Esophagus squamous epithelium (tissue), 5 donors: Measurements from ENCODE around the gene TIMP2. TPM values are rescaled to one million over a fixed set of nuclear protein-coding genes. Genes with fewer than 3 reads are reported as not detected.

Experiments
- DNase-seq: peaks from one replicate; lab custom pipeline; 2025; lab: John Stamatoyannopoulos, UW
- H3K27ac ChIP-seq, 4 donors: fragments of 200-600 bp; sonication (generic); one replicate each; pipeline ENCODE4 v1.5.1; 2016 to 2019; ENCODE audit warnings: mild to moderate bottlenecking in 1 of 4
- H3K27me3 ChIP-seq, 4 donors: fragments of 200-600 bp; sonication (generic); 1 replicate in 3 of 4; 2 replicates in 1 of 4; pipeline versions ENCODE4 v1.5.1 to v1.6.0; 2017 to 2021; ENCODE audit warnings: antibody characterized with exemption in 1 of 4
- H3K36me3 ChIP-seq, 3 donors: fragments of 200-600 bp; sonication (generic); one replicate each; pipeline ENCODE4 v1.5.1; 2016 to 2019
- H3K4me1 ChIP-seq, 3 donors: fragments of 200-600 bp; sonication (generic); one replicate each; pipeline ENCODE4 v1.5.1; 2017 to 2019
- H3K4me3 ChIP-seq, 4 donors: fragments of 200-600 bp; sonication (generic); 1 replicate in 3 of 4; 2 replicates in 1 of 4; pipeline ENCODE4 v1.5.1; 2016 to 2019; ENCODE audit warnings: mild to moderate bottlenecking in 2 of 4, moderate library complexity in 1 of 4
- H3K9me3 ChIP-seq, 3 donors: fragments of 200-600 bp; sonication (generic); one replicate each; pipeline ENCODE4 v1.5.1; 2016 to 2019
- POLR2A ChIP-seq, 4 donors: fragments of 450-650 bp; IDR thresholded peaks; one replicate each; pipeline ENCODE4 v1.6.1; 2017; ENCODE audit warnings: antibody characterized with exemption in 4 of 4, mild to moderate bottlenecking in 4 of 4, moderate library complexity in 3 of 4
- WGBS, 2 donors: methylation state at CpG; one replicate each; pipeline ENCODE4 v1.1.5; 2018; 5-methylcytosine and 5-hydroxymethylcytosine counted together
- intact Hi-C: fragments of 100-400 bp; cut with DNase I; formaldehyde crosslinking; loops from one replicate; pipeline ENCODE4 v1.15.0; 2022
- total RNA-seq, 4 donors: library from RNA; depleted of rRNA; stranded (reverse); fragments of >200 nt; gene quantifications; one replicate each; pipeline ENCODE4 v1.1.0, GENCODE V29; 2016
- TF ChIP-seq, protein P1 (sequence below), 6 experiments: fragments of 450-650 bp in 4 of 6; fragments of 200-600 bp in 2 of 6; sonication (generic) in 2 of 6; IDR thresholded peaks; one replicate each; pipeline ENCODE4 v1.5.1; 2016 to 2019; ENCODE audit warnings: antibody characterized with exemption in 6 of 6, mild to moderate bottlenecking in 4 of 6, moderate library complexity in 4 of 6
- donor health status: DM: yes; HTN: yes; CAD: no.

The TIMP2 gene
- total RNA-seq, 4 donors from 2014 or later = 6.1 to 154 (median 28.2) TPM

DNA sequence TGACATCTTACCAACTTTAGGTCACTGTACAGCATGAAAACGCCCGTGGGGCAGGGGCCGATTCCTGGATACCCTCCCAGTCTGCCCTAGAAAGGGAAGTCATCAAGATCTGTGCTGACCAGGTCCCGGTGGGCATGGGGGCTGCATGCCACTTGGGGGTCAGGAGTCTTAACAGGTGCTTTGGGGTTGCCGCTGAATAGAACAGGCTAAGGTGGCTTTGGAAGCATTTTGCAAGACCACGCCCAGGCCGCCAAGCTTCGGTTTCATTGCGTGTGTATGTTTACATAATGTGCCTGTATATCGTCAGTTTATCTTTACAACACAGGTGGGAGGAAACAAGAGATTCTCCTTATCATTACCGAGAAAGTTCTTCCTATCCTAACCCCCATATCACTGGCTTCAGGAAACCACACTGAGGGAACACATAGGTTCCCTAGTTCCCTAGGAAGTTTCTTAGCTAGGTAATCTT, 71.2 kb downstream of the TIMP2 start:
- Histone ChIP-seq H3K27ac (no peak overlapping the region), H3K27me3 (no peaks in the 10 kb centered on the region), H3K36me3 (peaks cover 0 to 35% (median 3%) of the 10 kb centered on the region in 3 donors), H3K4me1 (no peaks in the 10 kb centered on the region), H3K4me3 (no peak overlapping the region), H3K9me3 (no peaks in the 10 kb centered on the region)
- no peak for TF ChIP-seq POLR2A (IDR thresholded peaks at IDR 0.05)
- TF ChIP-seq, protein P1, sequence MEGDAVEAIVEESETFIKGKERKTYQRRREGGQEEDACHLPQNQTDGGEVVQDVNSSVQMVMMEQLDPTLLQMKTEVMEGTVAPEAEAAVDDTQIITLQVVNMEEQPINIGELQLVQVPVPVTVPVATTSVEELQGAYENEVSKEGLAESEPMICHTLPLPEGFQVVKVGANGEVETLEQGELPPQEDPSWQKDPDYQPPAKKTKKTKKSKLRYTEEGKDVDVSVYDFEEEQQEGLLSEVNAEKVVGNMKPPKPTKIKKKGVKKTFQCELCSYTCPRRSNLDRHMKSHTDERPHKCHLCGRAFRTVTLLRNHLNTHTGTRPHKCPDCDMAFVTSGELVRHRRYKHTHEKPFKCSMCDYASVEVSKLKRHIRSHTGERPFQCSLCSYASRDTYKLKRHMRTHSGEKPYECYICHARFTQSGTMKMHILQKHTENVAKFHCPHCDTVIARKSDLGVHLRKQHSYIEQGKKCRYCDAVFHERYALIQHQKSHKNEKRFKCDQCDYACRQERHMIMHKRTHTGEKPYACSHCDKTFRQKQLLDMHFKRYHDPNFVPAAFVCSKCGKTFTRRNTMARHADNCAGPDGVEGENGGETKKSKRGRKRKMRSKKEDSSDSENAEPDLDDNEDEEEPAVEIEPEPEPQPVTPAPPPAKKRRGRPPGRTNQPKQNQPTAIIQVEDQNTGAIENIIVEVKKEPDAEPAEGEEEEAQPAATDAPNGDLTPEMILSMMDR (IDR thresholded peaks at IDR 0.05) = no peak
- DNase-seq = no peak
- intact Hi-C loops = no loop called here
- WGBS, 2 donors = 59 to 72% methylated on average over 11 of the region's 11 CpGs

DNA sequence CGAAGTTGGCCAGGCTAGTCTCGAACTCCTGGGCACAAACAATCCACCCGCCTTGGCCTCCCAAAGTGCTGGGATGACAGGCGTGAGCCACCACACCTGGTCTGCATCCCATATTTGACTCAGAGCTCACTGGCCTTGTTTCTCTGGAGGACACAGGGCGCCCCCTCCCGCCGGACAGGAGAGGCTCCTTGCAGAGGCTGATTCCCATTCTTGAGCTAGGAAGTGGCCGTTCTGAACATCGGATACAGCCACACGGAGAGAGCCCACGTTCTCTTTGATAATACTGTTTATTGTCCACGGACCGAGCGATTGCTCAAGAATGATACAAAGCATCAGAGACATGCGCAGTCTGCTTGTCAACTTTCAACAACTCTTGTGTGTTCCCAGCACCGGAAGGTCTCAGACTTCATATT, 72.5 kb downstream of the TIMP2 start:
- TF ChIP-seq, protein P1 (IDR thresholded peaks at IDR 0.05) = no peak
- no peak for TF ChIP-seq POLR2A (IDR thresholded peaks at IDR 0.05)
- Histone ChIP-seq H3K4me3 (no peak overlapping the region), H3K27me3 (no peaks in the 10 kb centered on the region), H3K36me3 (peaks cover 0 to 34% (median 3%) of the 10 kb centered on the region in 3 donors), H3K4me1 (no peaks in the 10 kb centered on the region), H3K27ac (peak overlapping the region in 1 of 4 donors; percentile 7), H3K9me3 (no peaks in the 10 kb centered on the region)
- WGBS, 2 donors = 76 to 77% methylated on average over 10 to 11 of the region's 16 CpGs
- no peak for DNase-seq
- intact Hi-C loops = no loop called here

DNA sequence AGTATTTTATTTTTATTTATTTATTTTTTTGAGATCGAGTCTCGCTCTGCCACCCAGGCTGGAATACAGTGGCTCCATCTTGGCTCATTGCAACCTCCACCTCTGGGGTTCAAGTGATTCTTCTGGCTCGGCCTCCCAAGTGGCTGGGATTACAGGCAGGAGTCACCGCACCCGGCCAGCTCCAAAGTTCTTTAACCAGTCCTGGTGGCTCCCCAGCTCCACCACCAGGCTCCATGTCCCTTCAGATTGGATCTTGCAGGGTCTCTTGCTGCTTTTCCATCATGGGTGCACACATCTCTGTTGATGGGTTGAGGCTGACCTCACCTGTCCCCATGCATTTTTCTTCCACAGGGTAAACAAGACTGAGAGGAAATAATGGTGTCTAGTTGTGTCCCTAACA, 76.2 kb downstream of the TIMP2 start:
- no peaks in the 10 kb centered on the region for H3K9me3 ChIP-seq
- DNase-seq = no peak
- no peak overlapping the region for H3K27ac ChIP-seq
- intact Hi-C loops = no loop called here
- WGBS, 2 donors = 92 to 100% methylated on average over 5 of the region's 5 CpGs
- no peaks in the 10 kb centered on the region for H3K4me1 ChIP-seq
- TF ChIP-seq POLR2A (IDR thresholded peaks at IDR 0.05) = no peak
- TF ChIP-seq, protein P1 (IDR thresholded peaks at IDR 0.05) = no peak
- H3K36me3 ChIP-seq = no peaks in the 10 kb centered on the region
- no peaks in the 10 kb centered on the region for H3K27me3 ChIP-seq
- H3K4me3 ChIP-seq = no peak overlapping the region

DNA sequence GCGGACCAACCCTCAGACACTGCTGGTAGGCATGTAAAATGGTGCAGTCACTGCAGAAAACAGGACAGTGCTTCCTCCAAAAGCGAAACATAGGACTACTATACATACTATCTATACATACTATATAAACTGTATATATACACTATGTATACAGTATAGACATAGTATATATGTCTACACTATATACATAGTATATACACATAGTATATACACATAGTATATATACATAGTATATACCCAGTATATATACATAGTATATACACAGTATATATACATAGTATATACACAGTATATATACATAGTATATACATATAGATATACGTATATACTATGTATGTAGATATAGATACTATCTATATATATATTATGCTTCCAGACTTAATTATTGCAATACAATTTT, 78.1 kb downstream of the TIMP2 start:
- DNase-seq = no peak
- no peaks in the 10 kb centered on the region for H3K9me3 ChIP-seq
- no peaks in the 10 kb centered on the region for H3K4me1 ChIP-seq
- WGBS, 2 donors = 88 to 93% methylated on average over 3 of the region's 3 CpGs
- no peaks in the 10 kb centered on the region for H3K27me3 ChIP-seq
- intact Hi-C loops = no loop called here
- no peaks in the 10 kb centered on the region for H3K36me3 ChIP-seq
- TF ChIP-seq, protein P1 (IDR thresholded peaks at IDR 0.05) = no peak
- no peak for TF ChIP-seq POLR2A (IDR thresholded peaks at IDR 0.05)
- no peak overlapping the region for H3K27ac ChIP-seq
- no peak overlapping the region for H3K4me3 ChIP-seq

DNA sequence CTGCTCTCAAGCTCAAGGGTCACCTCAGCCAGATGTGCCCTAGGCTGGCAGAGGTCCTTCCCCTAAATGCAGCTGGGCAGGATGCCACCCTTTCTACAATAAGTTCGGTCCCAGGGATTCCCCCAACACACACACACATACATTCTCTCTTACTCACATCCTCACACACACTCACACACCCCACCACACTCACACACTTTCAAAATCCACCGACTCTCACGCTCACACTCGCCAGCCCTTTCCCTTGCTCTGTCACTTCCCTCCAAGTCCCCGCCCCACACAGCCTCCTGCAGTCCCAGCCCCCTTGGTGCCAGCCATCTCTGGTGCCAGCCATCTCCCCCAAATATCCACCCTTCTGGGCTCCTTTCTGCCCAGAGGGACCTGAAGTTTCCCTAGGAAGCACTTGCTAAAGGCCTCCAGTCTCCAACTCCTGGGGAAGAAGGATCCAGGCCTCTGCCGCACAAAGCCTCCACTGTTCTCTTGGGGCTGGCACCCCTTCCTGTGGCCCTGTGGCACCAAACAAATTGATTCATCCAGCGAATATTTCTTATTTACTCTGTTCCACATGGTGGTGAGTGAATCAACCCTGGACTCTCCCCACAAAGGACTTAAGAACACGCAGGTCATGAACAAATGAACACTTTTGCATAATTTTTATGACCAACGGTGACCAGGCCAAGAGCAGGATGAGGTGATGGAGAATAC, 80.7 kb downstream of the TIMP2 start:
- intact Hi-C loops = no loop called here
- H3K36me3 ChIP-seq = no peaks in the 10 kb centered on the region
- H3K4me1 ChIP-seq = peaks cover 7 to 13% (median 11%) of the 10 kb centered on the region in 3 donors
- H3K9me3 ChIP-seq = no peaks in the 10 kb centered on the region
- no peak for DNase-seq
- TF ChIP-seq, protein P1 (IDR thresholded peaks at IDR 0.05) = no peak
- TF ChIP-seq POLR2A (IDR thresholded peaks at IDR 0.05) = no peak
- no peak overlapping the region for H3K4me3 ChIP-seq
- 57% methylated on average over 8 of the region's 9 CpGs for WGBS, 2 donors
- no peaks in the 10 kb centered on the region for H3K27me3 ChIP-seq
- H3K27ac ChIP-seq = no peak overlapping the region
